RKO (cell line): ENCODE data around the gene OR52E5.

Source experiments
- DNase-seq: peaks from one replicate; pipeline ENCODE4 v3.0.0-alpha.2; 2016; ENCODE audit warnings: low spot score

The OR52E5 gene

GRCh38 chr11:5933116-5933515 lies 40.1 kb downstream of the OR52E5 start:
- no peak for DNase-seq

- DNase-seq: no peak
These were observed 45.0 kb downstream of the OR52E5 start for GRCh38 chr11:5937868-5938602.

GRCh38 chr11:5938603-5938965 lies 45.6 kb downstream of the OR52E5 start:
- DNase-seq: no peak

GRCh38 chr11:5940748-5941147 lies 47.7 kb downstream of the OR52E5 start:
- DNase-seq: no peak

- DNase-seq: no peak
These were observed 48.9 kb downstream of the OR52E5 start, which contains the start of gene OR56A3 for GRCh38 chr11:5941951-5942350. OR56A3 (plus strand) TSS chr11:5942251; CDS start chr11:5947347, 5,096 bp downstream.
